ENCODE data around the gene RAD51B.
"Not testable (repeated sequence)": the region's sequence is repeated elsewhere in the genome, so short reads cannot be mapped to it uniquely, and the experiment has no call there.

Gene RAD51B

DNA sequence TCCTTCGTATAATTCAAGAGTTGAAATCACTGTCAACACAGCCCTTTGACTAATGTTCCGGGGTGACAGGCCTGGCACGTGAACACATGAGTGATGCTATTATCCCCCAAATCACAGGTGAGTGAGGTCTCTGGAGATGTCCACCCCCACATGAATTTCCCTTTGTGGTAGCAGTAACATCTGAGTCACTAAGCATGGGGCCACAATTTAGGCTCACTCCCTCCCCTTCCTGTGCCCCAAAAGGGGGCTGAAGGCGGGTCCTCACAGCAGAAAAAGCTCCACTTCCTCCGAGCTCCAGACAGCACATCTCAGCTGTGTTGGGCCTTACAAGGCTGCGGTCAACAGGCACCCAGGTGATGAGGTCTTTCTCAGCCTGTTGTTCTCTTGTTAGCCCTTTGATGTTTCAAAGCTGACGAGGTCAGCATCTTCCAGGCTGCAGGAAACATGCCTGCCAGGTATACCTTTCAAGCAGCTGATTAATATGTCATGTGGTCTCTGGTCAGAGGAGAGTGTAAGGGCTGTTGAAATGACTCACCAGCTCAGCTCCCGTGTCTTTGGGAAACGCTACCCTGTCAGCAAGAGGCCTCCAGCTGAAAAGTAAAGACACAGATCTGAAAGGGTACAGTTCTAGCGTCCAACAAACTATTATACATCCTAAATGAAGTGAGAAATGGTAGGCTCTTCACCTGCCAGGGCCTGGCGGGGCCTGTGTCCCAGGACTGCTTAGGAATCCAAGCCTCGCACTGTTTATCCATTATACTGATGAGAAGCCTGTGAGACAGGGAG is 866.0 kb downstream of the RAD51B start:
- peak; percentile 87 for DNase-seq

DNA sequence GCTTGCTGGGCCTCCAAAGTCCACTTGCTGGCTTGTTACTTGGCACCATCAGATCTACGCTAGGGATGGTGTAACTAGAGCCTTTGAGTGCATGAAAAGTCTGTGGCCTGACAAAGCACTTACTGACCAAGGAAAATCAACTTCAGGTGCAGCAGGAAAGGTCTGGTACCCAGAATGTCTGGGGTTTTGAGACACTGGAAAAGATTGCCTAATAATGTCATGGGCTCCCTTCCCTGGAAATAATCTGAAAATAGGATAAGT is 866.6 kb downstream of the RAD51B start:
- DNase-seq: no peak

DNA sequence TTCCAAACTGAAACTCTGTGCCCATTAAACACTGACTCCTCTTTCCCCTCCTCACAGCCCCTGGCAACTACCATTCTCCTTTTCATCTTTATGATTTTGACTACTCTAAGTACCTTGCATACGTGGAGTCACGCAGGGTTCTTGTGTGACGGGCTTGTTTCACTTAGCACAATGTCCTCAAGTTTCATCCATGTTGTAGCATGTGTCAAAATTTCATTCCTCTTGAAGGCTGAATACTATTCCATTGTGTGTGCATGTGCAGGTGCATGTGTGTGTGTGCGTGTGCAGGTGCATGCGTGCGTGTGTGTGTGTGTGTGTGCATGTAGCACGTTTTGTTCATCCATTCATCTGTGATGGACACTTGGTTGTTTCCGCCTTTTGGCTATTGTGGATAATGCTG is 867.1 kb downstream of the RAD51B start:
- DNase-seq: no peak

DNA sequence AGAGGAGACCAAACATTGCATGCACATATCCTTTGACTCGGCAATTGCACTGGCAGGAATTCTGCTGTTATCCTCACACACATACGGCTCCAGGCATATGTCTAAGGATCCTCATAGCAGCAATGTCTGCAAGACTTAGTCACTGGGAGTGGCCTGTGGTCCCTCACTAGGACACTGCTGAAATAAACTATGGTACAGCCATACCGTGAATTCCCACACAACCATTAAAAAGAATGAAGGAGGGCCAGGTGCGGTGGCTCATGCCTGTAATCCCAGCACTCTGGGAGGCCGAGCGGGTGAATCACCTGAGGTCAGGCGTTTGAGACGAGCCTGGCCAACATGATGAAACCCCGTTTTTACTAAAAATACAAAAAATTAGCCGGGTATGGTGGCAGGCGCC is 868.2 kb downstream of the RAD51B start:
- no peak for DNase-seq

DNA sequence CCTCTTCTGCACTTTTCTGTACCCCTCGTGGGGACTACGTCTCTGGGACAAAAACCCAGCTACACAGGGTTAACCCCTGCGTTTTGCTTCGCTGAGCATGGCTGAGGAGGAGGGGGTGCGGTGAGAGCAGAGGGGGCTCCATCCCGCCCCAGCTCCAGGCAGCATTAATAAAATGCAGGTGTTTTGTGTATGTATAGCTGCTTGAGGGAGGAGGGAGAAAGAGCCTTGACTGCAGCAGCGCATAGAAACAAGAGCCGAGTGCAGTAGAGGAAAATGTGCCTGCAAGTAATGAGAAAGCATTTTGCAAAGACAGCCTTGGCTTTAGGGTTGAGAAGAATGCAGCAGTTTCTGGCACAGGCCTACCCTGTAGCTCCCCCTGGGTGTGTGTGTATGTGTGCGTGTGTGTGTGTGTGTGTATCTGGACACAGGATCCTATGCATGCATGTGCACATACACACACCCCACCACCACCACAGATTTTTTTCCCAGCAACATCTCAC is 869.3 kb downstream of the RAD51B start:
- no peak for DNase-seq

DNA sequence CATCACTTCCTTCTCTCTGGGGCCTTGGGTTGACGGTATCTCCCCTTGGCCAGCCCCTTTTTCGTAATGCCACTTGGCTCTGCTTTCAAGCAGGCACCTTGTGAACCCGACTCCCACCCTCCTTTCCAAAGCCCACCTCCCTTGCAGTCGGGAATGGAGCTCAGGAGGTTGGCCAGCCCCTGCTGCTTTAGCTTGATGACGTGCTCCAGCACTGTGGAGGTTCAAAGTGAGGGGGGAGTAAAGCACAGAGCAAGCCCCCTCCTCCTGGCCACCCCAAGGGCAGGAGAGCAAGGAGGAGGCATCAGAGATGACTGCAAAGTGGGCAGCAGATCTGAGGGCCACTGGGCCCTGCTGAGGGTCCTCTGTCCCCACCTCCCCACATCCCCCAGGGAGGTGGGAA is 869.9 kb downstream of the RAD51B start:
- DNase-seq: no peak

DNA sequence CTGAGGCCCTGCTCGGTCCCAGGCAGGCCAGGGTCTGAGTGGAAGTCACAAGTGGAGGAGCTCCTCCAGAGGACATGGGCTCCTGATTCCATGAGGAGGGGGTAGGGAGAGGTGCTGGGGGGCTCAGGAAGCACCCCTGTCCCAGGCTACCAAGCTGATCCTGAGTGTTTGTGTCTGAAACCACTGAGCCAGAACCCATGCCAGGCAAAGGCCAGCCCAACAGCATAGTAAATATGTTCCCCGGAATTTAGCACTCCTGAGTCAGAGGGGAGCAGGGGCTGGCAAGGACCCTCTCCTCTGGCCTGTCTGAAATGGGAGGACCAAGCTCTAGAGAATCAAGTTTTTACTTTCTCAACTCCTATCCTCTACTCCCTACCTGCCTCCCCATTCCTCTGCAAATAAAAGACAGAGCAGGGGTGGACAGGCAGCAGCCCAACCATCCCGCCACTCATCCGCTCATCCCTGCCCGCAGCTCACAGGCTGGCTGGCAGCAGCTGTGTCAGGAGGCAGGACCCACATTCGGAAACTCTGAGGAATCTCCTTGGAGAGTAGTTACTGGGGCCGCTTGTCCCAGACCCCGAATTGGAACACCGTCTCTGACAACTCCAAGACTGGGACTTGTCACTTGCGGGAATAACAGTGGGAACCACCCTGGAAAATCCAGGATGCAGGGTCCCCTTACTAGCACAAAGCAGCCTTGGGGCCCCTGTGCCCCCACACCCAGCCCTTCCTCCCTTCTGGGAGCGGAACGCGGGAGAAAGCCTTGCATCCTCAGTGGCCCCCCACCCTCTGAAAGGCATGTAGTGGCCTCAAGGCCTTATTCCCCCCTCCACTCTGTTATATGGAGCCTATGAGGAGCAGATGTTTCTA is 870.7 kb downstream of the RAD51B start:
- no peak for DNase-seq

DNA sequence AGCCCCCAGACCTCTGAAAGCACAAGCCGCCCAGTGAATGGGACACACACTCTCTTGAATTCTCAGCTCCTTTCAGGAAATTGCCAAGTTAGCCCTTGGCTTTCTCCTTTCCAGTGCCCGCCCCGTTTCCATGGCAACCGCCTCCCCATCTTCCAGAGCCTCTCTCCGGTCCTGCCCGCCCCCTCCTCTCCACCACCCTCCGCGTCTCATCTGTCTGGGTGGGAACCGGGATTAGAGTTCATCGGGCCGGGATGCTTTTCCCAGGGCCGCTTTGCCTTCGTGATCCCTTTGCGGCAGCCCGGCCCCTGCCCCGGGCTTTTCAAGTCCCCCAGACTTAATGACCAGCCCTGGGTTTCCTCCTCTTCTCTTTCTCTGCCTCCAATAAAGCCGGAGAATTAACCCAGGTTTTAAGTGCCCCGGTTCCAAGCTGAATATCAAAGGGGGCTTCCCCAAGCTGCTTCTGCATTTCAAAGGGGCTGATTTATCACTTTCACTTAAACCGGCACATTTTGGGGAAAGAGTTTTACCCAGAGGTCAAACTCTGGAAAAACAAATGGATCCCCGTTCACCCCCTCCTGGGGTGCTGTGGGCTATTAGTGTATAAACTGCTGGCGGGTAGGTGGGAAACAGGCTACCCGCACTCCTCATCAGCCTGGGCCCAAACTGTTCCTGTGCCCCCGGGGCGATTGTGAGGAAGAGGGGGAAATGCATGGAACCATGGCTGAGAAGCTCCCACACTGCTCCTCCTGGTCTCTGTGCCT is 871.6 kb downstream of the RAD51B start:
- DNase-seq: no peak

DNA sequence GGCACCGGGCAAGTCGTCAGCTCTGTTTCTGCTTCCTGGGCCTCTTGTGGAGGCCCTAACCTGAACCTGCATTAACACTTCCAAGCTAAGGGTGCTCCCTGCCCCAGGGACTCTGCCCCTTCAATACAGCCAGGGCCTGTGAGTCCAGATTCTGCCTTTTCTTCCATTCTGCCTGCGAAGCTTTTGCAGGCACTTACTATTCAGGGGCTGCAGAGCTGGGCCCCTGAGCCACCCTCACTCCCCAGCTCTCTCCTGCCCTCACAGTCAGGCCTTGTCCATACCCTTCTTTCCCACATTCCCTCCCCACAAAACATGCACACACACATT is 872.2 kb downstream of the RAD51B start:
- DNase-seq: no peak

DNA sequence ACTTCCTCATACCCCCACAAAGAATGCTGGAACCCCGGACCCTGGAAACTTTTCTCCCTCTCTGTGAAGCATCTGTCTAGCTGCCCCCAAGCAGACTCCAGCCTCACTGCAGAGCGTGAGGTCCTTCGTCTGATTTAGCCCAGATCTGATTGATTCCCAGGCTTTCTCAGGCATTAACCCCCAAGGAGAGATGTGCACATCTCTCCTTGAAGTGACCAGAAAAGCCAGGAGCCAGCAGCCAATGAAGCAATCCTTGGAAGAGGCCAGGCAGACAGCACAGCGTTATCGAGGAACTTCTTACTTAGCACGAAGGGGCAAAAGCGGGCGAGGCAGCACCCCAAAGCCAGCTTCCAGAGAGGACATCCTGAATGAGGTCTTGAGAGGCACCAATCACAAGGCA is 872.6 kb downstream of the RAD51B start:
- no peak for DNase-seq

DNA sequence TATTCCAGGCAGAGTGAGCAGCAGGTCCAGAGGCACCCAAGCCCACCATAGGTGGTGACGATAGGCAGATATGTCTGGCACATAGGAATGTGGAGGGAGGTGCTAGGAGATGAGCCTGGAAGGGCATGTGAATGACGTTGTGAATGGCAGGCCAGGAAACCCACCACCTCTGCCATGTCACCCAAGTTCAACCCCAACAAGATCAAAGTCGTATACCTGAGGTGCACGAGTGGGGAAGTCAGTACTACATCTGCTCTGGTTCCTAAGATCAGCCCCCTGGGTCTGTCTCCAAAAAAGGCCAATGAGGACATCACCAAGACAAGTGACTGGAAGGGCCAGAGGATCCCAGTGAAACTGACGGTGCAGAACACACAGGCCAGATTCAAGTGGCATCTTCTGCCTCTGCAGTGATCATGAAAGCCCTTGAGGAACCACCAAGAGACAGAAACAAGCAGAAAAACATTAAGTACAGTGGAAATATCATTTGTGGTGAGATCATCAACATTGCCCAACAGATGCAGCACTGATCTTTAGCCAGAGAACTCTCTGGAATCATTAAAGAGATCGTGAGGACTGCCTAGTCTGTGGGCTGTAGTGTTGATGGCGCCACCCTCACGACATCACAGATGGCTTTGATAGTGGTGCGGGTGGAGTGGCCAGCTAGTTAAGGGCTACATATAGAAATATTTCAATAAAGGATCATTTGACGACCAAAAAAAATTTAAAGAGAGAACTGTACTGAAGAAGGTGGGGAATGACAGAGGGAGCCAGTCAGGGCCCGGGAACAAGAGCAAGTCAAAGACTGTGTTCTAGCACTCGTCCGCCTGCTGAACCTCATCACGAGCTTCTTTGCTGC is 873.6 kb downstream of the RAD51B start:
- DNase-seq: no peak

DNA sequence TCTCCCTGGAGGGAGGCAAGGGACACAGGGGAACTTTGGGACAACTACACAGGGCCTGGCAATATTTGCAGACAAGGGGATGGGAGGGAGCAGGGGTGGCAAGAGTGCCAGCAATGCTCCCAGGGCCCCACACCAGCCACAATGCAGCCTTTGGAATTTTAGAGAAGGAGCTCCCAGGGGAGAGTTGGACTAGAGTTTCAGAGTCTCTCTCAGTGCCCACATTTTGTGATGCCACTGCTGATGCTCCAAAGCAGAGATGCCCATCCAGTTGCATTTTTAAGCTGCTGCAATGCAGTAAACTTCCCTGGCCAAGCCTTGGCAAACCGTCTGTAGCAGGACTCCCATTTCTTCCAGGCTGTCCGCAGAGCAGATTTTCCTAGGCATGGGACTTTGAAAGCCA is 874.3 kb downstream of the RAD51B start:
- no peak for DNase-seq

DNA sequence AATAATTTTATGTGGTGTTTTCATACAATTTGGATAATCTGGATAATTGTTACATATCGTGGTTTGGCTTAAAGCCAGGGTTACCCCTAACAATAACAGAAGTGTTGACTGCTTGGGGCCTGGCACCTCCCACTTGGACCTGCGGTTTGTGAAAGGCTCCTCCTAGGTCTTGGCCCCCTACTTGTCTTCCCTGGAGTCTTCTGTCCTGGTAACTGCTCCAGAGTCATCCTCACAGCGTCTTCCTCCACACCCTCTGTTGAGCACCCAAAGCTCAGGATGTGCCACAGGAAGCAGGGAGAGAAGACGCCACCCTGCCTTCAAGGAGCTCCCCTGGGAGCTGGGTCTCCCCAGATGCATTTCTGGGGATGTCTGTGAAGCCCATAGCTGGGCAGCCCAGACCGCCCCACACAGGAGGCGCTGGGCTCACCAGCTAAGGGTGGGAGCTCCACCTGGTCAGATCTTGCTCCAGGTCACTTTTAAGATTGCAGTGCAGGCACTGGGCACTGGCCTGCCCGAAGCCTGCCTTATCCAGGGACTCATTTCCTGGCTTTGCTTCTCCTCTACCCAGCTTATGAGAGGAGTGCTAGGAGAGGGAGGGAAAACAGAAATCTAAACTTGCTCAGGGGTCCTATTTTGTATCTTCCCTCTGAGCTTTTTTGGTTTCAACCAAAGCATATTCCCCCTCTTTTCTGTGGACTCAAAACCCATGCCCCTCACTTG is 875.1 kb downstream of the RAD51B start:
- DNase-seq: no peak

DNA sequence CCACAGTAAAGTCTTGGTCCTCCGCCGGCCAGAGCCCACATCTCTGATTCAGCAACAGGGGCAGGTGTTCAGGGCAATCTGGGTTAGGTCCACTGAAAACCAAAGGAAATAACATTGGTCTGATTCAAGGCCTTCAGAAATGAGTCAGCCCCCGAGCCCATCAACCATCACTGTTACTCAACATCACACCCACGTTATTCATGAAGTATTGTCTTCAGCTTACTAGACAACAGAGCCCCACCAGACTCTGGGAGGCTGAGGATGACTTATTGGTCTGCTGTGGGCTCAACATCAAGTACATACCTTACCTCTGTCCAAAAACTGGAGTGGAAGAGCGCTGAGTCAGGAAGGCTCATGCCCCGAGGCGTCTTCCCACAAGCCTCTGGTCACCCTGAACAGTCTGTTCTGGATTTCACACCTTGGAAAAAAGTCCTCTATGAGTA is 875.8 kb downstream of the RAD51B start:
- no peak for DNase-seq

DNA sequence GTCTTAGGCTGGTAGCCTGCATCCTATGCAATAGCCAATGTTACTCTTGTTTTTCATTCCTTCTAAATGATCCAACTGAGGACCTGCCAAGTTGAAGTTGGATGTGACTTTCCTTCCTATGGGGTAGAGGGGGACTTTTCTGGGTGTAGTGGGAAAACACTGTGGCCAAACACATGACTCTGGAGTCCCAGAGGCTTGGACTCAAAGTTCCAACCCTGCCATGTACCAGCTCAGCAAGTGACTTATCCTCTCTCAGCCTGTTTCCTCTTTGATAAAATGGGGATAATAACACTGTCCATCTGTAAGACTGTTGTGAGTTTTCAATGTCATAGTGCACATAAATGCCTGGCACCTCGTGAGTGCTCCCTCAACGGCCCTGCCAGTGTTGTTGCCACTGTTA is 876.3 kb downstream of the RAD51B start:
- no peak for DNase-seq

DNA sequence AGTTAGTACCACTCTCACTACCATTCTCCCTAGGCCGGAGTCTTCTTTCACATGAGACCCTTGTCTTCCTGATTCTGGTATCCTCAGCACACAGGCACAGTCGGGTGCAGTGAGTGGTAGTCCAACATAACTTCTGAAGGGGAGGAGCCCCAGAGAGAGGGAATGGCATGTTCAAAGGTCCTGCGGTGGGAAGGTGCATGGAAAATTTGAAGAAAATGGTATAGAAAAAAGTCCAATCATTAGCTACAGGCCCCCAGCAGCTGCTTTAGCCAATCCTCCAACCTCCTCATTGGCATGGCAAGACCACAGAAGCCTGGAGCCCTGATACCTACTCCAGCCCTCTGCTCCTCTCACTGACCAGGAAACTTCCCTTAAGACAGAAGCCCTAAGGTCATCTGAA is 876.7 kb downstream of the RAD51B start:
- no peak for DNase-seq

DNA sequence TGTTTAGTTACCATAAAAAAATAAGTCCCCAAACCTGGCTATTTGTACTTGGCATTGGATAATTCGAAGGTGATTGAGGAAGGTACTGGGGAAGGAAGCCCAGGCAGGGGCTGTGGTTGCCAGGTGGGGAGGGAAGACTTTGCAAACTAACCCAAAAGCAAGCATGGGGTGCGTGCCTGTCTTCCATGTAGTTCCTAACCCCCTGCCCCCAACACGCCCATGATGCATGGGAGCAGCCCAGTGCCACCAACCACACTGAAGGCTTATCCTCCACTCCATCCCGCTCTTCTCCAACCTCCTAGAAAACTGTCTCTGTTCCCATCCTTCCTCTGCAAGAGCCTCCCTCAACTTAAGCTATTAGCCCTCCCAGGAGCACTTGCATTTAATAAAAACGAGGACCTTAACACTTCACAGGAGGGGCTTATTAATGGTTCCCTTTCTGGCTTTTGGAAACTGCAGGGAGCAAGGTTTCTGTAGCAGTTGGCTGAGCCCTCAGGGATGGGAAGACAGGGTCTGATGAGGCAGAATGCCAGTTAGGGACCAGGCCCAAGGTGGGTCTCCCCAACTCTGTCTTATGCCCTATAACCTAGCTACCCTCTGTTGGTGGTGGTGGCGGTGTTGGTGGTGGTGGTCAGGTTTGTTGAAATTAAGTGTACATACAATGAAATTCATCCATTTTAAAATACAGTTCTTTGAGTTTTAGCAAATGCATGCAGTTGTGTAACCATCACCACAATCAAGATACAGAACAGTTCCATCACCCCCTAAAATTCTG is 877.3 kb downstream of the RAD51B start:
- DNase-seq: no peak

DNA sequence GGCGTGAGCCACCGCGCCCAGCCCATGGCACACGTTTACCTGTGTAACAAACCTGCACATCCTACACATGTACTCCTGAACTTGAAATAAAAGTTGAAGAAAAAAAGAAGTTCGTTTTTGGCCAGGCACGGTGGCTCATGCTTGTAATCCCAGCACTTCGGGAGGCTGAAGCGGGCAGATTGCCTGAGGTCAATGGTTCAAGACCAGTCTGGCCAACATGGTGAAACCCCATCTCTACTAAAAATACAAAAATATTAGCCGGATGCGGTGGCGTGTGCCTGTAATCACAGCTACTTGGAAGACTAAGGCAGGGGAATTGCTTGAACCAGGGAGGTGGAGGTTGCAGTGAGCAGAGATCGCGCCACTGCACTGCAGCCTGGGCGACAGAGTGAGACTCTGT is 879.2 kb downstream of the RAD51B start:
- not testable (repeated sequence) for DNase-seq

DNA sequence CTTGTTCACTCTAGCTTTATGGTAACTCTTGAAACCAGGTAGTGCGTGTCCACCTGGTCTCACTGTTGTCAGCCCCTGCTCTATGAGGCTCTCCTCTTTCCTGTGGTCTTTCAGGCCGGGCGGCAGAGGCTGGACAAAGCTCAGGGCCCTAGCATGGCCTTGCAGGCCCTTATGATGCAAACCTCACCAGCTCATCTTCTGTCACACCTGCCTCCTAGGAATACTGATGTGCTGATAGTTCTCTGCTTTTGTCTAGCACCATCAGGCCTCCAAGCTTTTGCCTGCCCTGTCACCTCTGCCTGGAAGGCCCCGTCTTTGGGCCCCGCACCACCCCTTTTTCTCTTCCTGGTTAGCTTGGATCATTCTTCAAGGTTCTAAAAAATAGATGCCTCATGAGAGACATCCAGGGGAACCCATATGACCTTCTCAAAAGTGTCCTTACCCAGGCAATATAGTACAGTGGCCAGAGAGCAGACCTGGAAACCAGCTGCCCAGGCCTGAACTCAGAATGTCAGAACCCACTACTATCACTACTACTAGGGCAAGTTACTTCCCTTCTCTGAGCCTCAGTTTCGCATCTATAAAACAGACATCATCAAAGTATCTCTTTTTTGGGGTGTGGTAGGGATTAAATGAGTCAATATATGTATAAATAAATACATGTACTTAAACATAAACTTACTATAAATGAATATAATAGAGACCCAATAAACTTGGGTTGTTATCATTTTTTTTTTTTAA is 881.6 kb downstream of the RAD51B start:
- no peak for DNase-seq

DNA sequence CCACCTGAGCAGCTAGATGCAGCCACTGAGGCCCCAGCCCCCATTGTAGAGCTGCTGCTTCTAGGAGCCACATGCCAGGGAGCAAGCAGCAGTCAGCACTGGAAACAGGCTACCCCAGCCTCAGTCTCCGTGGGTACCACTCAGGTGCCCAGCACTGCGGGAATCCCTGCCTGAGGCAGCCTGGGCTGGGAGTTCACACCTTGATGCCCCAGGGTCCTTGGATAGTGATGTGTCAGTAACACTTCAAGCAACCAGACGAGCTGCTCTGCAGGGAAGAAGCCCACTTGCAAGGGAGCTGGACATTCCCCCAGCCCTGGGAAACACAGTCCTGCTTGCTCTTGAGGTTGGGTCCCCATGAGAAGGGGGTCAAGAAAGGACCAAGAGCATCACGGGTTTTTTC is 882.6 kb downstream of the RAD51B start:
- no peak for DNase-seq

DNA sequence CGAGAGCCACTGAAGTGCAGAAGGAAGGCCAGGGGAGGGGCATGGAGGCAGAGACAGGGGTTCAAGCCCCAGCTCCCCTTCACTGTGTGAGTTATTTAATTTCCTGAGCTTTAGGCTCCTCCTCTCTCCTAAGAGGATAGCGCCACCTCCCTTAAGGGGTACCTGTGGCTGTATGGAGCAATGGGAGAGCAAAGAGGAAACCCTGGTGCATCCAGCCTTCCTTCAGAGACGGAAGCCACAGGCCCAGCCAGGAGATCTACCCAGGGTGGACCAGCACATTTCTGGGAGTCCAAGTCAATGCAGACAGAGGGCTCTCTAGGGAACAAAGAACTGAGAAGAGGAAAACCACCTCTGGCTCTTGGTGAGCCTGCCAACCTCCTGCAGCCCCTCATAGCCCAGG is 883.0 kb downstream of the RAD51B start:
- DNase-seq: no peak
